HEK293T (cell line): Measurements from ENCODE around the gene ATL3.
"Not testable (repeated sequence)": the region's sequence is repeated elsewhere in the genome, so short reads cannot be mapped to it uniquely, and the experiment has no call there.

ENCODE experiments used
- BHLHE40 ChIP-seq: fragments of 450-650 bp; IDR thresholded peaks from 2 replicates; pipeline ENCODE4 v1.6.1; 2016; ENCODE audit warnings: mild to moderate bottlenecking, moderate library complexity, borderline replicate concordance
- CTBP1 ChIP-seq: fragments of 450-650 bp; IDR thresholded peaks from 2 replicates; pipeline ENCODE4 v1.6.1; 2016; ENCODE audit warnings: borderline replicate concordance
- ELF4 ChIP-seq: fragments of 450-650 bp; IDR thresholded peaks from 2 replicates; pipeline ENCODE4 v1.6.1; 2017; ENCODE audit warnings: antibody characterized with exemption
- L3MBTL2 ChIP-seq: fragments of 450-650 bp; conservative IDR thresholded peaks from 2 replicates; pipeline ENCODE4 v1.6.1; 2016; ENCODE audit warnings: mild to moderate bottlenecking
- LEF1 ChIP-seq: fragments of 450-650 bp; IDR thresholded peaks from 2 replicates; pipeline ENCODE4 v1.6.1; 2017; ENCODE audit warnings: mild to moderate bottlenecking, borderline replicate concordance
- NFRKB ChIP-seq: fragments of 450-650 bp; IDR thresholded peaks from 2 replicates; pipeline ENCODE4 v1.6.1; 2016; ENCODE audit warnings: mild to moderate bottlenecking, moderate library complexity
- SP1 ChIP-seq: fragments of 450-650 bp; IDR thresholded peaks from 2 replicates; pipeline ENCODE4 v1.6.1; 2017
- SUZ12 ChIP-seq: fragments of 450-650 bp; IDR thresholded peaks from 2 replicates; pipeline ENCODE4 v1.6.1; 2016; ENCODE audit warnings: mild to moderate bottlenecking
- TARDBP ChIP-seq: fragments of 450-650 bp; IDR thresholded peaks from 2 replicates; pipeline ENCODE4 v1.6.1; 2016

DNA sequence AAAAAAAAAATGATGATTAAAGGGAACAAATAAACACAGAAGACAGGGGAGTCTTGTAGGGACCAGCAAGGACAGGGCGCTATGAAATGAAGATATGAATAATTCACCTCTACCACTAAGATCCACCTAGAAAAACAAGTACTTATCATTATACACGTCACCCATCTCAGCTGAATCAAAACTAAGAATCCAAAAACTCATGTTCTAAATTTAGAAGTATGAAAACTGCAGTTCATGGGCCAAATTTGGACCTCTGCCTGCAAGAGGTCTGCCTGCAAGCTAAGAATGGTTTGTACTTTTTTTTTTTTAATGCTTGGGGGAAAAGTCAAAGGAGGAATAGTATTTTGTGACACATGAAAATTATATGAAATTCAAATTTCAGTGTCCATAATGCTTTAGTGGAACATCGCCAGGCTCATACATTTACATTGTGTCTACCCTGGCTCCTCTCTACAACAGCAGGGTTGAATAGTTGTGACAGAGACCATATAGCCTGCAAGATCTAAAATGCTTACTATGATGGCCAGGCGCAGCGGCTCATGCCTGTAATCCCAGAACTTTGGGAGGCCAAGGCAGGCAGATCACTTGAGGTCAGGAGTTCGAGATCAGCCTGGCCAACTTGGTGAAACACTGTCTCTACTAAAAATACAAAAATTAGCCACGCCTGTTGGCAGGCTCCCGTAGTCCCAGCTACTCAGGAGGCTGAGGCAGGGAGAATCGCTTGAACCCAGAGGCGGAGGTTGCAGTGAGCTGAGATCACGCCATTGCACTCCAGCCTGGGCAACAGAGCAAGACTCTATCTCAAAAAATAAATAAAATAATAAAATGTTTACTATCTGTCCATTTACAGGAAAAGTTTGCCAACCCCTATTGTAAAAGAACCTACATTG is 68.6 kb downstream of the ATL3 start:
- TF ChIP-seq NFRKB, ELF4, BHLHE40, L3MBTL2, TARDBP, LEF1, CTBP1, SUZ12, SP1: not testable (repeated sequence)
